GM21528 (cell line): ENCODE results near the gene LGALS3BP.

Experiments used
- ATAC-seq: cut with Tn5 transposase; IDR thresholded peaks from one replicate; pipeline ENCODE4 v1.9.1; 2021; ENCODE audit warnings: mild to moderate bottlenecking, moderate library complexity; ENCODE audit not compliant: unreplicated experiment, low FRiP score

Gene LGALS3BP

GRCh38 chr17:79000396-79001189, 20.9 kb upstream of the LGALS3BP start:
- no peak for ATAC-seq

- no peak for ATAC-seq
Observed at GRCh38 chr17:78999947-79000395, 20.2 kb upstream of the LGALS3BP start.

GRCh38 chr17:78999056-78999768, 19.5 kb upstream of the LGALS3BP start:
- no peak for ATAC-seq

DNA sequence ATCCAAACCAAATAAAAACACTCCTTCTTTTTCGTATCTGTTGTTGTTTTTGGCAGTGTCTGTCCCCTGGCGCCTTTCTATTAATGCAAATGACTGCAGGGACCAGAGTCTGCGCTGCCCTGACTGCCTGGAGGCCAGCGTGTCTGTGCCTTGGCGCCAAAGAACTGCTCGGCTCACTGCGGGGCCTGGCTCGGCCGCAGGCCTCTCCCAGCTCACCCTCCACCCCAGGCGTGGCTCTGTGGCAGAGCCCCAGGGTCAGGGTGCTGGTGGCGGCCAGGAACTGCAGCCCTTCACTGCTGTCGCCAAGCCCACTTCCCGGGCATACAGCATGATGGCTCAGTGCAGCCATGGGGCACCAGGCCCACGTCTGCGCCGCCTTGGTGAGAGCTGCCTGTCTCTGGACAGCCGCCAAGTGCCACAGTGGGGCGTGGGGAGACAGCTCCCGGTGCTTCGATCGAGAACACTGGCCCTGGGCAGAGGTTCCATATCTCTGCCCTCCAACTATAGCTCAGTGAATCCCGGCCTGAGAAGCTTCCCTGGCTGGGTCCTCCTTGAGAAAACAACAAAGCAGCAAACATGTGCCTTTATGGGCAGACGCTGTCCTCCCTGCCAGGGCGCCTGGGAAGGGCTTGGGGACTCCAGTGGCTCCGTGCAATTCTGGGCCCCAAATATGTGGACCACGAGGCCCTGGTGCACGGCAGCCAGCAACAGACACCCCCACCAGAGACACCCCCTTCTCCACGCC, 18.8 kb upstream of the LGALS3BP start:
- ATAC-seq = no peak

GRCh38 chr17:78997881-78998280, 18.2 kb upstream of the LGALS3BP start:
- ATAC-seq = no peak

DNA sequence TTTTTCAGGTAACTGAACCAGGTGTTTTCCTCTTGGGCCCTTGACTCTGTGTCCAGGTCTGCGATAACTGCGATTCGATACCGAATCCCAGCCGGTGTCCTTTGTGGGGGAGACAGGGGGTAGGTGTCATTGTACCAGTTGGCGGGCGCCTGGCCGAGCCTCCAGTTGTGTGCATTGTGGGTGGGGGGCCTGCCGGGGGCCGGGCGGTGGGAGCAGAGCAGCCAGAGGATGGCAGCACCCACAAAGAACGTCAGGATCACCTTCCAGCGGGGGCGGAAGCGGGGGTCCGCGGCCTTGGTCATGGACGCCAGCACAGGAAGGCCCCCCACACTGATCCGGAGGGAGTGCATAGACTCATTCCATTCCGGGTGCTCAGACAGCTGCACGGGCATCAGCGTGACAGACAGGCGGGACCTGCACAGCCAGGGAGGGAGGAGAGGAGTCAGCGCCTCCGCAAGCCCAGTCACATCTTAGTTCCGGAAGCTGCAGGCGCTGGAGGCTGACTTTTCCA, 17.6 kb upstream of the LGALS3BP start:
- ATAC-seq = no peak

- no peak for ATAC-seq
Observed at GRCh38 chr17:78996781-78997201, 17.1 kb upstream of the LGALS3BP start.

- ATAC-seq = no peak
Observed at GRCh38 chr17:78995761-78996451, 16.2 kb upstream of the LGALS3BP start.

DNA sequence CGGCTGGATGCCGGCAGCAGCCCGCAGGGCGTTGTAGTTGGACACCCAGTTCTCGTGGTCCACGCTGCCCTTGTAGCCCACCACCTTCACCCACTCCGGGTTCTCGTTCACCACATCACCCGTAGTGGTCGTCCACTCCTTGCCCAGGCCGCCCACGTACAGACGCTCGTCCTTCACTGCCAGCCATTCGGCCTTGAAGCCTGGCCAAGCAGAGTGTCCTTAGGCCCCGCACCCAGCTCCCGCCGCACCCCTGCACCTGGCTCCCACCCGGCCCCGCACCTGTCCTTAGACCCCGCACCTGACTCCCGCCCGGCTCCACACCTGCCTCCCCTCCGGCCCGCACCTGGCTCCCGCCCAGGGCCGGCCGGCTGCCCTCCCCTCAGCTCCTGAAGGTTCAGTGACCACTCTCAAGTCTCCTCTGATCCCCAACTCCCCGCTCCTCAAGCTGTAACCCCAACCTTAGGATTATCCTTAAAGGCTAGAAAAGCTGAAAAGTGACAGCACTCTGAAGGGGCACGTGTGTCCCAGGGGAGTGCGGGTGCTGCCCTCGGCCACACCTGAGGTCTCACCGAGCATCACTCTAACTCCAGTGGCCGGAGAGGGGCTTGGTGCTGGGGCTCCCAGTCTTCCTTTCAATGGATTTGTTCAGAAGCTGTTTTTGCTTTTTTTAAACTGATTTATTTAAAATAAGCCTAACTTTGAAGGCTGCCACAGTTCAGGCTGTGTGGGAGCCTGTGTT, 15.5 kb upstream of the LGALS3BP start:
- ATAC-seq = no peak

DNA sequence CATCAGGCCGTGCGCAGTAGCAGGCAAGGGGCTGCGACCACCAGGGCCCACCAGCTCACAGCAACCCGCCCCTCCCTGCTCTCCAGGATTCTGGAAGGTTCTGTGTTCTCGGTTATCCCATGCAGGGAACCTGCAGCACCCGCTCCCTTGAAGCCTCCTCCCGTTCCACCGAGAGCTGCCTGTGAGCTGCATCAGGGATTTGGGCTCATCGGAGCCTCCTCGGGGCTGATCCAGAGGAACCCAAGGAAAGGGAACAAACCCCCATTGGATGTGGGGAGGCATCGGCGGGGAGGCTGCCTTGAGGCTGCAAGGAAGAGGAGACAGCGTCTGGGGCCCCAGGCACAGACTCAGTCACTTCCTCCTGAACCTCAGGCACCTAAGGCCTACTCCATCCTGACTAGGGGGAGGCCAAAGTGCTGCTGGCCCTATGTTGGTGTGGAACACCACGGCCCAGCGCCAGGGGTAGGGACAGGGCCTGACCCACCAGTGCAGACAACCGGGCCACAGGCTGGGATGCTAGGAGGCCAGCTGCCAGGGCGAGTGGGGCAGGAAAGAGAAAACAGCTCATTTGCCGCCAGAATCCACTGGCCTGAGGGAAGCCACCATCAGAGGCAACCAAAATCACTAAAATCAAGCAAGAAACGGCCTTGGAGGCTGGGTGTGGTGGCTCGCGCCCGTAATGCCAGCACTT, 14.4 kb upstream of the LGALS3BP start:
- no peak for ATAC-seq

- ATAC-seq = no peak
Observed at GRCh38 chr17:78993241-78993956, 13.7 kb upstream of the LGALS3BP start.

DNA sequence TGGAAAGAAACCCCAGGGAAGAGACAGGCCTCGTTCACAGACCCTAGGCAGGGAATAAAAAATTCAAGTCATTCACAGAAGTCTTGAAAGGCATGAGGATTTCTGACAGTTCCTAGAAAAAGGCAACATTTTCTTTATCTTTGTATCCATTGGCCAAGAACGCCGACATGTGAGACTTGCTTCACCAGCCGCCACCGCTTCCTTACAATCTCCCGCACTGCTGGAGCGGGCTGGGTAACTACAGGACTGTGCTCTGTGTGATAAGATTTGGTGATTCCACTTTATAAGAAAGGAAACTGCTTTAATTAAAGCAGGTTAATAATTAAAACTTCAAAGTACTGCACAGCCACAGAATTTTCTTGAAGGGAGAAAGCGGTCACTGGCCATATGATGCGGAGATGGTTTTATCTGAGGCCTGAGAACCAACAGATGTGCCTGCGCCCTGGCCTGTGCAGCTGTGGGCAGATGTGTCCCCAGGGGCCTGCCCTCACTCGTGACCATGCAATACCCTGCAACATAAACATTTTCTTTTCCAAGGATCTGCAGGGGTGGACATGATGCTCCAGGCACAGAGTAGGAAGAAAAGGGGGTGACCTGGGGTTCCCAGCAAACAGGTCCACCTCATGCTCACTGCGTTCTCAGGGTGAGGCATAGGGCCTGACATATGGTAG, 13.0 kb upstream of the LGALS3BP start:
- no peak for ATAC-seq

DNA sequence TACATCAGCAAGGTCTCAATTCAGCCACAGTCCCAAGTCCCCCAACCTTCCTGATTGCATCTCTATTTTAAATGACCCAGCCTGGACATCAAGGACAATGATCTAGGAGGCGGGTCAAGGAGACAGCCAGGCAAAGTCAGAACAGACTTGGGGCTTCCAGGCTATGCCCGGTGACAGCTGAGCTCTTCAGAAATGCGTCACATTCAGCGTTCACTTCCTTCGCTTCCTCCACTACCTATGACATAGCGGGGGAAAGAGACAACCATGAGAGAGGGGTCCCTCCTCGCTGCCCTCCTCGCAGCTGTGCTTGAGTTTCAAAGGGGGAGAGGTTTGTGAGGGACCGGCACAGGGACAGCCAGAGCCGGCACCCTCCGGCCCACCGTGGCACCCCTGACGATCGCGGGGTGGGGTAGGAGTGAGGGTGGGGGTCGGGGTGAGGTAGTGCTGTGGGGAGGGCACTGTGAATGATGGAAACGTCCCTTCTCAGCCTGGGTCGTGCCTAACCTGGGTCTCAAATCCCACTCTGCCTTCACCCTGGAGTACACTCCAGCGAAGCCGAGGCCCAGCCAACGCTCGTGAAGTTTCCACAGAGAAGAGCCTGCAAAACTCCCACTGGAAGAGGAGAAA, 12.3 kb upstream of the LGALS3BP start:
- ATAC-seq = no peak

GRCh38 chr17:78991017-78991738, 11.5 kb upstream of the LGALS3BP start:
- ATAC-seq = no peak

DNA sequence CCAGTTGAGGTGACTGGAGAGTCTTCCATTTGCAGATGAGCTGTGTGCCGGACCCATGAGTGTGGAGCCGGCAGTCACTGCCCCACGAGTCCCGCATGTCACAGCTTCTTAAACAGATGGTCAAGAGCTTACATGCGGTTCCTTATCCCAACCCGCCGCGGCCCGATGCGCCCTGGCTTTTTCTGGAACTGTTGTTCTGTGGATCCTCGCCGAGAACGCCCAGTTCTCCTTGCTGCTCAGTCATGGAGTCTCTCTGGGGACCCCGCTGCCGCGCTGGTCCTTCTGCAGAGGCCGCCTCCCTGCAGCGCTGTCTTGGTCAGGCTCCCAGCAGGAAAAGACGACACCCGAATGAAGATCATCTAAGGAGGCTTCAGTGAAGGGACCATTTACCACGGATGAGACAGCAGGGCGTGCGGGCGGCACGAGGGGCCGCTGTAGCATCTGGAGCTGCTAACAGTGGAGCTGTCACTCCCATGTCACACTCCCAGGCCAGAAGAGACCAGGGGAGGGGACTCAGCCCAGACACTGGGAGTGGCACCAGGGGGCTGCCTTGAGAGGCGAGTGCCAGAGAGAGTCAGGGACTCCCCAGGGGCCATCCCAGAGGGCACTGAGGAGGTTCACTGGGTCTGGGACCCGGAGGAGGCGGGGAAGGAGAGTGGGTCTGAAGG, 10.8 kb upstream of the LGALS3BP start:
- no peak for ATAC-seq

DNA sequence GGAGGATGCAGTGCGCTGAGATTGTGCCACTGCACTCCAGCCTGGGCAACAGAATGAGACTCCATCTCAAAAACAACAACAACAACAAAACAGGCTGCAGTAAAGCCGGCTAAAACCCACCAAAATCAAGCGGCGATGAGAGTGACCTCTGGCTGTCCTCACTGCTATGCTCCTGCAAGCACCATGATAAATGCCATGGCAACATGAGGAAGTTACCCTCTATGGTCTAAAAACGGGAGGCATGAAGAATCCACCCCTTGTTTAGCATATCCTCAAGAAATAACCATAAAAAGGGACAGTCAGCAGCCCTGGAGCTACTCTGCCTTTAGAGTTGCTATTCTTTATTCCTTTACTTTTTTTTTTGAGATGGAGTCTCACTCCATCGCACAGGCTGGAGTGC, 8.4 kb upstream of the LGALS3BP start:
- ATAC-seq = no peak
